Esophagus squamous epithelium (tissue), 4 donors: Measurements from ENCODE around the gene MYL11.

ENCODE experiments used
- CTCF ChIP-seq, 6 experiments: fragments of 450-650 bp in 4 of 6; fragments of 200-600 bp in 2 of 6; sonication (generic) in 2 of 6; IDR thresholded peaks; one replicate each; pipeline ENCODE4 v1.5.1; 2016 to 2019; ENCODE audit warnings: antibody characterized with exemption in 6 of 6, mild to moderate bottlenecking in 4 of 6, moderate library complexity in 4 of 6
- POLR2A ChIP-seq, 4 donors: fragments of 450-650 bp; IDR thresholded peaks; one replicate each; pipeline ENCODE4 v1.6.1; 2017; ENCODE audit warnings: antibody characterized with exemption in 4 of 4, mild to moderate bottlenecking in 4 of 4, moderate library complexity in 3 of 4

DNA sequence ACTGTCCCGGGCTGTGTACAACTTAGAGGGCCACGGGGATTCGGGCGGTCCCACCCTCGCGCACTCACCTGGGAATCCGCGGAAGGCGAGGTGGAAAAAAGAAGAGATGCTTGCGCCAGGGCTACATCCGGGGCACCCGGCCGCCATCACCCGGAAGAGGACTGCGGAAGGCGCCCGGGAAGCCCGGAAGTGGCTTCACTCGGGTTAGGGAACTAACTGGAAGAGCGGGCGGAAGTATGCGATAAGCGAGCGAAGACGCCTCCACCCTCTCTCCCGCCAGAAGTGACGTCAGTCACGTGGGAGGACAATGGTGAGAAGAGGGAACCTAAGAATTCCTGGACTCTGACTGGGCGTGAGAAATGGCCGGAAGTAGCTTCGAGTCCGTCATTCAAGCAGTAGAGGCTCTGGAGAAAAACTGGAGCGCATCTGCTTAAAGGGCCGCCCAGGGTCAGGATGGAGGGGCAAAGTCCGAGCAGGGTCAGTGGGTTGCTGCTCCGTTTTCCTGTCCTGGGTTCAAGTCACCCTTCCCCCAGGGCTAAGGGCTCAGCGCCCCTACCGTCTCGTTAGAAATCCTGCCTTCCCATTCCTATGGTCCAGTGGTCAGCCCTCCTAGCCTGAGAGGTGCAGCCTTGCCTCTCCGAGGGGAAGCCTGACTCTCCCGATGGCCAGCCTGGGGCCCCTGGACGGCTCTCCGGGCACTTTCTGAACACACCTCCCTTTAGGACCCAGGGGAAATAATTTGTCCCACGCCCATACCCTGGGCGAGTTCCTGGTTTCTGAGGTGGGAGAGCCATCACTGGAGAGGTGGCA, 19.3 kb upstream of the MYL11 start, which contains the start of gene CD2BP2:
- peak in 1 of 6 experiments; percentile 10 for TF ChIP-seq CTCF (IDR thresholded peaks at IDR 0.05)
- peak in 2 of 4 donors; percentile 40 to 73 for TF ChIP-seq POLR2A (IDR thresholded peaks at IDR 0.05)
